HepG2 (cell line): ENCODE data around the gene AS3MT. TPM values are rescaled to one million over a fixed set of nuclear protein-coding genes. Genes with fewer than 3 reads are reported as not detected.

ENCODE experiments used
- HIVEP1 ChIP-seq: sonication (generic); formaldehyde crosslinking; IDR thresholded peaks from 2 replicates; pipeline ENCODE4 v1.4.0; 2020; ENCODE audit warnings: mild to moderate bottlenecking, missing genetic modification reagents
- IKZF1 ChIP-seq: fragments of 450-650 bp; IDR thresholded peaks from 2 replicates; pipeline ENCODE4 v1.7.1; 2016
- IKZF4 ChIP-seq: sonication (generic); formaldehyde crosslinking; IDR thresholded peaks from 2 replicates; pipeline ENCODE4 v1.5.1; 2020; ENCODE audit warnings: borderline replicate concordance, mild to moderate bottlenecking, low read depth, missing genetic modification reagents; ENCODE audit errors: not compliant biosample characterization
- JUNB ChIP-seq: sonication (generic); formaldehyde crosslinking; IDR thresholded peaks from 2 replicates; pipeline ENCODE4 v1.8.0; 2022; ENCODE audit warnings: missing genetic modification reagents, mild to moderate bottlenecking, borderline replicate concordance
- KDM5A ChIP-seq: fragments of 200-600 bp; sonication (generic); IDR thresholded peaks from 2 replicates; pipeline ENCODE4 v1.7.0; 2018; ENCODE audit warnings: antibody characterized with exemption, mild to moderate bottlenecking, low read length, borderline replicate concordance
- MIXL1 ChIP-seq: IDR thresholded peaks from 2 replicates; pipeline ENCODE4 v1.6.1; 2016
- NFE2 ChIP-seq: sonication (generic); formaldehyde crosslinking; IDR thresholded peaks from 2 replicates; pipeline ENCODE4 v1.4.0; 2020; ENCODE audit warnings: missing genetic modification reagents
- NFE2L2 ChIP-seq: fragments of 150-350 bp; IDR thresholded peaks from 2 replicates; pipeline ENCODE4 v1.6.1; 2014; ENCODE audit warnings: low read length
- PAF1 ChIP-seq: IDR thresholded peaks from 2 replicates; pipeline ENCODE4 v1.6.1; 2016; ENCODE audit warnings: missing genetic modification reagents, missing compliant biosample characterization
- PCBP1 ChIP-seq: fragments of 200-400 bp; formaldehyde crosslinking; IDR thresholded peaks from 2 replicates; pipeline ENCODE4 v1.6.1; 2017; ENCODE audit warnings: mild to moderate bottlenecking, low read depth, low read length, borderline replicate concordance
- POGZ ChIP-seq: sonication (generic); formaldehyde crosslinking; IDR thresholded peaks from 2 replicates; pipeline ENCODE4 v1.4.0; 2020; ENCODE audit warnings: mild to moderate bottlenecking, missing genetic modification reagents
- REST ChIP-seq, 2 experiments: IDR thresholded peaks; 2 replicates each; pipeline ENCODE4 v1.6.1; 2011 to 2012; ENCODE audit warnings: low read length in 2 of 2, borderline replicate concordance in 1 of 2, low read depth in 1 of 2, mild to moderate bottlenecking in 1 of 2, moderate library complexity in 1 of 2
- RFX1 ChIP-seq: fragments of 450-650 bp; IDR thresholded peaks from 2 replicates; pipeline ENCODE4 v1.6.1; 2017
- SMYD3 ChIP-seq: sonication (generic); formaldehyde crosslinking; IDR thresholded peaks from 2 replicates; pipeline ENCODE4 v1.8.1; 2023; ENCODE audit warnings: mild to moderate bottlenecking, missing genetic modification reagents
- ZNF101 ChIP-seq: sonication (generic); formaldehyde crosslinking; IDR thresholded peaks from 2 replicates; pipeline ENCODE4 v1.4.0; 2020; ENCODE audit warnings: mild to moderate bottlenecking, low read depth, missing genetic modification reagents, borderline replicate concordance
- ZNF274 ChIP-seq: sonication (generic); formaldehyde crosslinking; IDR thresholded peaks from 2 replicates; pipeline ENCODE4 v1.5.1; 2020; ENCODE audit warnings: mild to moderate bottlenecking, missing genetic modification reagents
- ZNF280D ChIP-seq: sonication (generic); formaldehyde crosslinking; IDR thresholded peaks from 2 replicates; pipeline ENCODE4 v1.5.1; 2020; ENCODE audit warnings: mild to moderate bottlenecking, missing genetic modification reagents
- ZNF766 ChIP-seq: sonication (generic); formaldehyde crosslinking; IDR thresholded peaks from 2 replicates; pipeline ENCODE4 v1.5.0; 2020; ENCODE audit warnings: missing genetic modification reagents, borderline replicate concordance
- polyA plus RNA-seq, 8 experiments: library from polyadenylated mRNA; depleted of rRNA in 3 of 8; stranded (reverse) in 7 of 8; unstranded in 1 of 8; fragments of >200 nt; fragmentation: Illumina TruSeq in 4 of 8; extraction: Trizol in 4 of 8; gene quantifications; 2 replicates each; pipeline versions ENCODE4 v1.2.1 to v1.2.3, GENCODE V29; 2011 to 2016; ENCODE audit warnings: low read depth in 4 of 8, missing spikeins in 1 of 8, mixed read lengths in 1 of 8; ENCODE audit not compliant: insufficient read depth in 1 of 8
- total RNA-seq, 5 experiments: library from RNA; depleted of rRNA; stranded (reverse); fragments of >200 nt; fragmentation: Illumina TruSeq; extraction: Trizol; gene quantifications; 2 replicates each; pipeline ENCODE4 v1.2.3, GENCODE V29; 2016; ENCODE audit warnings: low read depth in 1 of 5
- TF ChIP-seq, protein P1 (sequence below): sonication (generic); formaldehyde crosslinking; IDR thresholded peaks from 2 replicates; pipeline ENCODE4 v1.4.0; 2020; ENCODE audit warnings: low read depth, mild to moderate bottlenecking, missing genetic modification reagents
- TF ChIP-seq, protein P2 (sequence below): sonication (generic); formaldehyde crosslinking; IDR thresholded peaks from 2 replicates; pipeline ENCODE4 v1.4.0; 2020; ENCODE audit warnings: missing genetic modification reagents

AS3MT gene
- total and polyA plus RNA-seq, 2 of the 13 experiments (the other 11 are each of a cell fraction or from before 2014, with no cell fraction given): 8.7 to 17.4 TPM

GRCh38 chr10:102917962-102918816 is 48.9 kb downstream of the AS3MT start, which contains the start of gene CNNM2 (continued):
- TF ChIP-seq ZNF280D (CRISPR knock-in tag): no peak
- no peak for TF ChIP-seq ZNF101 (CRISPR knock-in tag)
- peak; percentile 96 for TF ChIP-seq PCBP1
- 0 out of 2 replicates have a peak, but pooled peaks have one; percentile 6 for TF ChIP-seq NFE2L2
- TF ChIP-seq, protein P1, sequence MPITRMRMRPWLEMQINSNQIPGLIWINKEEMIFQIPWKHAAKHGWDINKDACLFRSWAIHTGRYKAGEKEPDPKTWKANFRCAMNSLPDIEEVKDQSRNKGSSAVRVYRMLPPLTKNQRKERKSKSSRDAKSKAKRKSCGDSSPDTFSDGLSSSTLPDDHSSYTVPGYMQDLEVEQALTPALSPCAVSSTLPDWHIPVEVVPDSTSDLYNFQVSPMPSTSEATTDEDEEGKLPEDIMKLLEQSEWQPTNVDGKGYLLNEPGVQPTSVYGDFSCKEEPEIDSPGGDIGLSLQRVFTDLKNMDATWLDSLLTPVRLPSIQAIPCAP: no peak
- TF ChIP-seq MIXL1 (CRISPR knock-in tag): peak; percentile 15; the same call in 1 of the 2 replicates
- no peak for TF ChIP-seq PAF1 (CRISPR knock-in tag)
- no peak for TF ChIP-seq NFE2
- 0 out of 2 replicates have a peak, but pooled peaks have one; percentile 24 for TF ChIP-seq SMYD3 (CRISPR knock-in tag)
- TF ChIP-seq KDM5A: peak; percentile 29
- TF ChIP-seq POGZ (CRISPR knock-in tag): peak; percentile 72
- no peak for TF ChIP-seq RFX1
- no peak for TF ChIP-seq JUNB
- TF ChIP-seq REST (IDR thresholded peaks at IDR 0.05; ENCODE audit: borderline replicate concordance in 1 of 2, low read depth in 1 of 2, low read length in 2 of 2): peak in 1 of 2 experiments; percentile 47; a peak in 1 of 4 replicates
- peak; percentile 70; the same call in 1 of the 2 replicates for TF ChIP-seq HIVEP1
- TF ChIP-seq IKZF1: no peak
- no peak for TF ChIP-seq IKZF4 (CRISPR knock-in tag)
- TF ChIP-seq ZNF766: 0 out of 2 replicates have a peak, but pooled peaks have one; percentile 78
- TF ChIP-seq, protein P2, sequence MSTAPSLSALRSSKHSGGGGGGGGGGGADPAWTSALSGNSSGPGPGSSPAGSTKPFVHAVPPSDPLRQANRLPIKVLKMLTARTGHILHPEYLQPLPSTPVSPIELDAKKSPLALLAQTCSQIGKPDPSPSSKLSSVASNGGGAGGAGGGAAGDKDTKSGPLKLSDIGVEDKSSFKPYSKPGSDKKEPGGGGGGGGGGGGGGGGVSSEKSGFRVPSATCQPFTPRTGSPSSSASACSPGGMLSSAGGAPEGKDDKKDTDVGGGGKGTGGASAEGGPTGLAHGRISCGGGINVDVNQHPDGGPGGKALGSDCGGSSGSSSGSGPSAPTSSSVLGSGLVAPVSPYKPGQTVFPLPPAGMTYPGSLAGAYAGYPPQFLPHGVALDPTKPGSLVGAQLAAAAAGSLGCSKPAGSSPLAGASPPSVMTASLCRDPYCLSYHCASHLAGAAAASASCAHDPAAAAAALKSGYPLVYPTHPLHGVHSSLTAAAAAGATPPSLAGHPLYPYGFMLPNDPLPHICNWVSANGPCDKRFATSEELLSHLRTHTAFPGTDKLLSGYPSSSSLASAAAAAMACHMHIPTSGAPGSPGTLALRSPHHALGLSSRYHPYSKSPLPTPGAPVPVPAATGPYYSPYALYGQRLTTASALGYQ: no peak
- TF ChIP-seq ZNF274: no peak
